Esophagus muscularis mucosa (tissue), 4 donors: ENCODE data around the gene JAKMIP3. TPM values are rescaled to one million over a fixed set of nuclear protein-coding genes. Genes with fewer than 3 reads are reported as not detected.

Source experiments
- DNase-seq: peaks from one replicate; pipeline ENCODE4 v3.0.0-alpha.2; 2017; ENCODE audit errors: extremely low spot score
- H3K27ac ChIP-seq, 4 donors: fragments of 200-600 bp; sonication (generic); replicated peaks in 1 of 4; 1 replicate in 3 of 4; 2 replicates in 1 of 4; pipeline ENCODE4 v1.5.1; 2016 to 2019; ENCODE audit warnings: mild to moderate bottlenecking in 1 of 4
- H3K27me3 ChIP-seq, 4 donors: fragments of 200-600 bp; sonication (generic); one replicate each; pipeline versions ENCODE4 v1.5.1 to v1.6.0; 2016 to 2019
- H3K36me3 ChIP-seq, 4 donors: fragments of 200-600 bp; sonication (generic); one replicate each; pipeline ENCODE4 v1.5.1; 2016 to 2019
- H3K4me1 ChIP-seq, 4 donors: fragments of 200-600 bp; sonication (generic); one replicate each; pipeline ENCODE4 v1.5.1; 2016 to 2019
- H3K4me3 ChIP-seq, 4 donors: fragments of 200-600 bp; sonication (generic); 1 replicate in 2 of 4; 2 replicates in 2 of 4; pipeline ENCODE4 v1.5.1; 2016 to 2019; ENCODE audit warnings: mild to moderate bottlenecking in 4 of 4, moderate library complexity in 1 of 4
- H3K9me3 ChIP-seq, 4 donors: fragments of 200-600 bp; sonication (generic); 1 replicate in 3 of 4; 2 replicates in 1 of 4; pipeline ENCODE4 v1.5.1; 2016 to 2019
- CTCF ChIP-seq, 3 experiments: fragments of 200-600 bp in 2 of 3; fragments of 450-650 bp in 1 of 3; sonication (generic) in 2 of 3; IDR thresholded peaks; one replicate each; pipeline ENCODE4 v1.5.1; 2017 to 2019; ENCODE audit warnings: antibody characterized with exemption in 3 of 3, mild to moderate bottlenecking in 2 of 3, moderate library complexity in 1 of 3
- EP300 ChIP-seq: sonication (generic); formaldehyde crosslinking; IDR thresholded peaks from one replicate; pipeline ENCODE4 v1.6.1; 2017; ENCODE audit warnings: antibody characterized with exemption
- POLR2A ChIP-seq: fragments of 450-650 bp; IDR thresholded peaks from one replicate; pipeline ENCODE4 v1.6.1; 2017; ENCODE audit warnings: antibody characterized with exemption, moderate library complexity, mild to moderate bottlenecking, low read depth
- POLR2AphosphoS5 ChIP-seq, 2 donors: sonication (generic); formaldehyde crosslinking; IDR thresholded peaks; one replicate each; pipeline ENCODE4 v1.6.1; 2017; ENCODE audit warnings: antibody characterized with exemption in 2 of 2
- WGBS: methylation state at CpG from one replicate; pipeline ENCODE4 v1.1.5; 2018; 5-methylcytosine and 5-hydroxymethylcytosine counted together
- intact Hi-C: fragments of 100-400 bp; cut with DNase I; formaldehyde crosslinking; loops from one replicate; pipeline ENCODE4 v1.15.1; 2023
- total RNA-seq, 4 donors: library from RNA; depleted of rRNA; stranded (reverse); fragments of >200 nt; gene quantifications; one replicate each; pipeline versions ENCODE4 v1.1.0 to v1.2.1, GENCODE V29; 2016

The JAKMIP3 gene
- total RNA-seq, 4 donors from 2014 or later: 0.66 to 1.6 (median 0.97) TPM

- intact Hi-C loops: no loop called here
- TF ChIP-seq CTCF (IDR thresholded peaks at IDR 0.05) (no peak), EP300 (no peak), POLR2A (no peak), POLR2AphosphoS5 (IDR thresholded peaks at IDR 0.05) (no peak)
- DNase-seq: no peak
- 92% methylated on average over 9 of the region's 21 CpGs for WGBS
- H3K27ac ChIP-seq: no peak overlapping the region
- H3K9me3 ChIP-seq: peaks cover 0 to 13% (median 11%) of the 10 kb centered on the region in 4 donors
- H3K4me3 ChIP-seq: no peak overlapping the region
- H3K36me3 ChIP-seq: no peaks in the 10 kb centered on the region
- no peaks in the 10 kb centered on the region for H3K4me1 ChIP-seq
- no peaks in the 10 kb centered on the region for H3K27me3 ChIP-seq
Observed at GRCh38 chr10:132057191-132057681, 8.5 kb upstream of the JAKMIP3 start.

GRCh38 chr10:132058111-132058745 is 7.5 kb upstream of the JAKMIP3 start:
- Histone ChIP-seq H3K27me3 (no peaks in the 10 kb centered on the region), H3K9me3 (peaks cover 0 to 3% (median 2%) of the 10 kb centered on the region in 4 donors), H3K4me3 (no peak overlapping the region), H3K27ac (no peak overlapping the region), H3K4me1 (no peaks in the 10 kb centered on the region), H3K36me3 (no peaks in the 10 kb centered on the region)
- TF ChIP-seq POLR2AphosphoS5 (IDR thresholded peaks at IDR 0.05) (no peak), POLR2A (no peak), CTCF (IDR thresholded peaks at IDR 0.05) (no peak), EP300 (no peak)
- DNase-seq: no peak
- WGBS: 86% methylated on average over 14 of the region's 16 CpGs
- intact Hi-C loops: no loop called here

GRCh38 chr10:132058793-132059759 is 6.7 kb upstream of the JAKMIP3 start:
- H3K4me1 ChIP-seq: no peaks in the 10 kb centered on the region
- H3K4me3 ChIP-seq: no peak overlapping the region
- no peaks in the 10 kb centered on the region for H3K27me3 ChIP-seq
- H3K9me3 ChIP-seq: no peaks in the 10 kb centered on the region
- 81% methylated on average over 24 of the region's 42 CpGs for WGBS
- no peak for DNase-seq
- H3K36me3 ChIP-seq: no peaks in the 10 kb centered on the region
- H3K27ac ChIP-seq: no peak overlapping the region
- TF ChIP-seq POLR2AphosphoS5 (IDR thresholded peaks at IDR 0.05): no peak
- TF ChIP-seq CTCF (IDR thresholded peaks at IDR 0.05): no peak
- no peak for TF ChIP-seq EP300
- TF ChIP-seq POLR2A: no peak
- intact Hi-C loops: no loop called here

- intact Hi-C loops: no loop called here
- no peak for DNase-seq
- H3K4me3 ChIP-seq: no peak overlapping the region
- no peaks in the 10 kb centered on the region for H3K27me3 ChIP-seq
- H3K27ac ChIP-seq: no peak overlapping the region
- TF ChIP-seq CTCF (IDR thresholded peaks at IDR 0.05): no peak
- TF ChIP-seq POLR2A: no peak
- no peak for TF ChIP-seq EP300
- TF ChIP-seq POLR2AphosphoS5 (IDR thresholded peaks at IDR 0.05): no peak
- H3K4me1 ChIP-seq: peaks cover 2 to 4% (median 3%) of the 10 kb centered on the region in 4 donors
- WGBS: 70% methylated on average over 11 of the region's 12 CpGs
- no peaks in the 10 kb centered on the region for H3K36me3 ChIP-seq
- no peaks in the 10 kb centered on the region for H3K9me3 ChIP-seq
Observed at GRCh38 chr10:132059760-132060508, 5.8 kb upstream of the JAKMIP3 start.
